ENCODE data around the gene SESN1.

DNA sequence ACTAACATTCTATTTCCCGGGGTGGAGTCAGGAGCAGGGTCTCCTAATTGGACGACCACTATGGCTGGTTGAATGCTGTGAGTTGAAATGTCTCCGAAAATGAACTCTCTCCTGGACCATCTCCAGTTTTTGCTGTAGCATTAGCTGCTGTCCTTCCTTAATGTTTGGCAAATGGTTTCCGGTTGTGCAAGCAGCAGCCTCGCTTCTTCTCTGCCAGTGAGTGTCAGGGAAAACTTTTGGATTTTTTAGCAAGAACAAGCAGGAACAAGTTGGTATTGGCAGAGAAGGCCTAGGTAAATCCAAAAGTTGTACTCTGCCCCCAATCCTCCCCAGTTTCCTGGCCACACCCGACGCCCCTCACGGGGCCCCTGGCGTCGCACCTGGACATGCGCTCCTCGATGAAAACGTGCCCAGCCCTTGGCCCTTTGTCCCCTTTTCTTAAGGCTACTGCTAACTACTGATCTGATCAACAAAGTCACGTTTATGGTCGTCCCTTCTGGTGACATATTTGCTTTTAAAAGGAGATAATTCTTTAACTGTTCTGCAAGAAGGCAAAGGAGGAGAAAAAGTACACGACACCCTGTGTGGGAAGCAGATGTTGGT, 143.2 kb downstream of the SESN1 start:
- TF ChIP-seq, protein P1, sequence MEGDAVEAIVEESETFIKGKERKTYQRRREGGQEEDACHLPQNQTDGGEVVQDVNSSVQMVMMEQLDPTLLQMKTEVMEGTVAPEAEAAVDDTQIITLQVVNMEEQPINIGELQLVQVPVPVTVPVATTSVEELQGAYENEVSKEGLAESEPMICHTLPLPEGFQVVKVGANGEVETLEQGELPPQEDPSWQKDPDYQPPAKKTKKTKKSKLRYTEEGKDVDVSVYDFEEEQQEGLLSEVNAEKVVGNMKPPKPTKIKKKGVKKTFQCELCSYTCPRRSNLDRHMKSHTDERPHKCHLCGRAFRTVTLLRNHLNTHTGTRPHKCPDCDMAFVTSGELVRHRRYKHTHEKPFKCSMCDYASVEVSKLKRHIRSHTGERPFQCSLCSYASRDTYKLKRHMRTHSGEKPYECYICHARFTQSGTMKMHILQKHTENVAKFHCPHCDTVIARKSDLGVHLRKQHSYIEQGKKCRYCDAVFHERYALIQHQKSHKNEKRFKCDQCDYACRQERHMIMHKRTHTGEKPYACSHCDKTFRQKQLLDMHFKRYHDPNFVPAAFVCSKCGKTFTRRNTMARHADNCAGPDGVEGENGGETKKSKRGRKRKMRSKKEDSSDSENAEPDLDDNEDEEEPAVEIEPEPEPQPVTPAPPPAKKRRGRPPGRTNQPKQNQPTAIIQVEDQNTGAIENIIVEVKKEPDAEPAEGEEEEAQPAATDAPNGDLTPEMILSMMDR (IDR thresholded peaks at IDR 0.05) = no peak
- TF ChIP-seq POLR2A (IDR thresholded peaks at IDR 0.05; ENCODE audit: low read length) = no peak
- TF ChIP-seq MYC (IDR thresholded peaks at IDR 0.05; ENCODE audit: borderline replicate concordance, low read length) = no peak
- TF ChIP-seq ZSCAN20 (CRISPR knock-in tag; IDR thresholded peaks at IDR 0.05) = no peak
- TF ChIP-seq SREBF2 (IDR thresholded peaks at IDR 0.05) = no peak
- no peak for TF ChIP-seq RAD21 (conservative IDR thresholded peaks at IDR 0.05 in 1 of 2, IDR thresholded peaks at IDR 0.05 in 1 of 2)
